Endodermal cell (in vitro differentiated cells): Measurements from ENCODE around the gene KCNJ1. TPM values are rescaled to one million over a fixed set of nuclear protein-coding genes. Genes with fewer than 3 reads are reported as not detected.

Experiments
- DNase-seq: peaks from one replicate; pipeline ENCODE4 v3.0.0-alpha.2; 2017
- H3K27ac ChIP-seq: 2 replicates; pipeline ENCODE4 v1.5.1; 2013; ENCODE audit warnings: mild to moderate bottlenecking, low read depth, low read length, moderate library complexity
- H3K27me3 ChIP-seq: 2 replicates; pipeline ENCODE4 v1.6.1; 2013; ENCODE audit warnings: mild to moderate bottlenecking, low read length, moderate library complexity; ENCODE audit not compliant: insufficient read depth, control insufficient read depth, poor library complexity, severe bottlenecking
- H3K36me3 ChIP-seq: 2 replicates; pipeline ENCODE4 v1.7.0; 2013; ENCODE audit warnings: mild to moderate bottlenecking, low read length, moderate library complexity; ENCODE audit not compliant: control insufficient read depth, insufficient read depth
- H3K4me1 ChIP-seq: one replicate; pipeline ENCODE4 v1.7.0; 2013; ENCODE audit warnings: low read length; ENCODE audit not compliant: control insufficient read depth, insufficient read depth
- H3K4me3 ChIP-seq: 2 replicates; pipeline ENCODE4 v1.5.1; 2013; ENCODE audit warnings: mild to moderate bottlenecking, low read length, moderate library complexity
- H3K9ac ChIP-seq: 2 replicates; pipeline ENCODE4 v1.6.1; 2013; ENCODE audit warnings: mild to moderate bottlenecking, low read length, moderate library complexity; ENCODE audit not compliant: poor library complexity, severe bottlenecking; ENCODE audit errors: extremely low read depth
- H3K9me3 ChIP-seq: 2 replicates; pipeline ENCODE4 v1.6.1; 2013; ENCODE audit warnings: mild to moderate bottlenecking, low read length, moderate library complexity; ENCODE audit not compliant: control insufficient read depth
- H3K27ac Mint-ChIP-seq: 2 replicates; pipeline ENCODE4 v1.8.0; 2020; ENCODE audit warnings: mixed read lengths
- H3K27me3 Mint-ChIP-seq: 2 replicates; pipeline ENCODE4 v1.8.0; 2021; ENCODE audit warnings: mild to moderate bottlenecking, mixed read lengths; ENCODE audit not compliant: insufficient read depth
- H3K36me3 Mint-ChIP-seq: 2 replicates; pipeline ENCODE4 v1.8.0; 2020; ENCODE audit warnings: low read depth, mixed read lengths
- H3K4me1 Mint-ChIP-seq: 2 replicates; pipeline ENCODE4 v1.8.0; 2020; ENCODE audit warnings: mixed read lengths
- H3K4me3 Mint-ChIP-seq: 2 replicates; pipeline ENCODE4 v1.8.0; 2020; ENCODE audit warnings: mild to moderate bottlenecking, moderate library complexity, mixed read lengths
- H3K9me3 Mint-ChIP-seq: 2 replicates; pipeline ENCODE4 v1.8.0; 2020; ENCODE audit warnings: mild to moderate bottlenecking, mixed read lengths
- WGBS, 2 experiments: methylation state at CpG; one replicate each; pipeline versions ENCODE4 v1.1.5 to v1.1.7; 2013; ENCODE audit warnings: missing lambda C conversion rate in 2 of 2, mixed read lengths in 1 of 2; ENCODE audit not compliant: insufficient coverage in 1 of 2, insufficient read length in 1 of 2; 5-methylcytosine and 5-hydroxymethylcytosine counted together
- total RNA-seq, 2 donors: library from RNA; stranded (reverse); fragmentation: NEBNext Ultra II Directional in 1 of 2; extraction: Animal tissue kit (Norgen Biotek cat#: 25700) in 1 of 2; gene quantifications; 2 replicates in 1 of 2; 3 replicates in 1 of 2; pipeline ENCODE4 v1.2.1, GENCODE V29; 2021
- TF ChIP-seq, protein P1 (sequence below): fragments of 200-600 bp; sonication (generic); conservative IDR thresholded peaks from 2 replicates; pipeline ENCODE4 v1.5.0; 2021; ENCODE audit warnings: antibody characterized with exemption, mild to moderate bottlenecking

The KCNJ1 gene
- total RNA-seq, 2 donors from 2014 or later: not detected

DNA sequence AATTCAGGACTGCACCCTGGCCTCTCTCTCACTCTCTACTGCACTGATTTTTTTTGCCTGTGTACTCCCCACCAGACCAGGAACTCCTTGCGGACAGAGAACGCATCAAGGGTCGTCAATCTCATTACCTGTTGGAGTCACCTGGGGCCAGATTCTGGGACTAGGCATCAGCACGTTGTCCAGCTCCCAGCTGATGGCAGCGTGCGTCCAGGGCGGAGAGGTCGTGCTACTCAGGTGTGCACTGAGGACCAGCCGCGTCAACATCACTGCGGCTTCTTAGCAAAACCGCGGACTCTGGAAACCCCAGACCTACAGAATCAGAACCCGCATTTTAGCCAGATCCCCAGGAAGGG is 37.2 kb upstream of the KCNJ1 start:
- TF ChIP-seq, protein P1, sequence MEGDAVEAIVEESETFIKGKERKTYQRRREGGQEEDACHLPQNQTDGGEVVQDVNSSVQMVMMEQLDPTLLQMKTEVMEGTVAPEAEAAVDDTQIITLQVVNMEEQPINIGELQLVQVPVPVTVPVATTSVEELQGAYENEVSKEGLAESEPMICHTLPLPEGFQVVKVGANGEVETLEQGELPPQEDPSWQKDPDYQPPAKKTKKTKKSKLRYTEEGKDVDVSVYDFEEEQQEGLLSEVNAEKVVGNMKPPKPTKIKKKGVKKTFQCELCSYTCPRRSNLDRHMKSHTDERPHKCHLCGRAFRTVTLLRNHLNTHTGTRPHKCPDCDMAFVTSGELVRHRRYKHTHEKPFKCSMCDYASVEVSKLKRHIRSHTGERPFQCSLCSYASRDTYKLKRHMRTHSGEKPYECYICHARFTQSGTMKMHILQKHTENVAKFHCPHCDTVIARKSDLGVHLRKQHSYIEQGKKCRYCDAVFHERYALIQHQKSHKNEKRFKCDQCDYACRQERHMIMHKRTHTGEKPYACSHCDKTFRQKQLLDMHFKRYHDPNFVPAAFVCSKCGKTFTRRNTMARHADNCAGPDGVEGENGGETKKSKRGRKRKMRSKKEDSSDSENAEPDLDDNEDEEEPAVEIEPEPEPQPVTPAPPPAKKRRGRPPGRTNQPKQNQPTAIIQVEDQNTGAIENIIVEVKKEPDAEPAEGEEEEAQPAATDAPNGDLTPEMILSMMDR: no peak
- WGBS, 2 experiments: 35 to 37% methylated on average over 14 of the region's 14 CpGs
- no peaks in the 10 kb centered on the region for H3K9me3 ChIP-seq
- Mint-ChIP-seq H3K27ac (no peak overlapping the region), H3K9me3 (peaks cover 2% of the 10 kb centered on the region), H3K4me3 (peak overlapping the region; percentile 62), H3K36me3 (no peaks in the 10 kb centered on the region), H3K27me3 (peaks cover 69% of the 10 kb centered on the region), H3K4me1 (peaks cover 31% of the 10 kb centered on the region)
- peaks cover 13% of the 10 kb centered on the region for H3K4me1 ChIP-seq
- no peak overlapping the region for H3K27ac ChIP-seq
- peak; percentile 70 for DNase-seq
- no peak overlapping the region for H3K4me3 ChIP-seq
- H3K27me3 ChIP-seq: peaks cover 90% of the 10 kb centered on the region
- H3K9ac ChIP-seq: no peak overlapping the region
- H3K36me3 ChIP-seq: no peaks in the 10 kb centered on the region

DNA sequence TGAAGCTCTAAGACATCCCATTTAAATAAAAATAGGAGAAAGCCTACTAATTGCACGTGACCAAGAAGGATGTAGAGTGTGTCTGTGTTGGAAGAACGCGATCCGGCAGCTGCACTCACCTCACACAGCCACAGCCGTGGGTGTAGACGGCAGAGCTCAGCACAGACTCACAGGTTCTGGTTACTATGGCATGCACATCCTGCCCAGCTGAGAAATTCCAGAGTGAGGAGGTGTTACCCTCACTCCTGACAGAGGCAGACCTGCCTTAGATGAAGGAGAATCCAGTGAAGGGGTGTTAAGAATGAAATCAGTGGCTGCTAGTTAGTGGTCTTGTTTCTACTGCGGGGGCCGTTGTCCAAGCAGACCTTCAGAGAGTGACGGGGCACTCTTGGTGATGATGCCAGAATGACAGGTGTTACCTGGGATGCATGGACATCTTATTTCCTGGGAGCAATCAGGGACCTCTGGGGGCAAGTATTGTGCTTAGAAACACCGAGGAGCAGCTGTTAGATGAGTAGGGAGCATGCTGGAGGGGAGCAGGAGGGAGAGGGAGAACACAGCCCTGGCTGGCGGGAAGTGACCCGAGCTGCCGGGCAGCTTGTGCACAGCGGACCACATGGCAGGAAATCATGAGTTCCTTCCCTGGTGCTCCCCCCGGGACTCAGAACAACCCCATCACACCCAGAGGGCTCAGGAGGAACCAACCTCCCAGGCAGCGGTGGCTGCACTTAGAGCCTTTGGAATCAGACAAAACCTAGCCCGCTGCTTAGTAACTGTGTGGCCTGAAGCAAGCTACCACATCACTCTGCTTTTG is 36.4 kb upstream of the KCNJ1 start:
- Histone ChIP-seq H3K9me3 (no peaks in the 10 kb centered on the region), H3K27ac (no peak overlapping the region), H3K4me1 (peaks cover 13% of the 10 kb centered on the region), H3K36me3 (no peaks in the 10 kb centered on the region), H3K4me3 (no peak overlapping the region), H3K27me3 (peaks cover 95% of the 10 kb centered on the region), H3K9ac (no peak overlapping the region)
- H3K4me1 Mint-ChIP-seq: peaks cover 31% of the 10 kb centered on the region
- TF ChIP-seq, protein P1: no peak
- H3K27ac Mint-ChIP-seq: no peak overlapping the region
- H3K9me3 Mint-ChIP-seq: peaks cover 2% of the 10 kb centered on the region
- WGBS, 2 experiments: 13 to 17% methylated on average over 11 to 17 of the region's 17 CpGs
- no peaks in the 10 kb centered on the region for H3K36me3 Mint-ChIP-seq
- H3K27me3 Mint-ChIP-seq: peaks cover 65% of the 10 kb centered on the region
- H3K4me3 Mint-ChIP-seq: peak overlapping the region; percentile 62
- DNase-seq: peak; percentile 86

DNA sequence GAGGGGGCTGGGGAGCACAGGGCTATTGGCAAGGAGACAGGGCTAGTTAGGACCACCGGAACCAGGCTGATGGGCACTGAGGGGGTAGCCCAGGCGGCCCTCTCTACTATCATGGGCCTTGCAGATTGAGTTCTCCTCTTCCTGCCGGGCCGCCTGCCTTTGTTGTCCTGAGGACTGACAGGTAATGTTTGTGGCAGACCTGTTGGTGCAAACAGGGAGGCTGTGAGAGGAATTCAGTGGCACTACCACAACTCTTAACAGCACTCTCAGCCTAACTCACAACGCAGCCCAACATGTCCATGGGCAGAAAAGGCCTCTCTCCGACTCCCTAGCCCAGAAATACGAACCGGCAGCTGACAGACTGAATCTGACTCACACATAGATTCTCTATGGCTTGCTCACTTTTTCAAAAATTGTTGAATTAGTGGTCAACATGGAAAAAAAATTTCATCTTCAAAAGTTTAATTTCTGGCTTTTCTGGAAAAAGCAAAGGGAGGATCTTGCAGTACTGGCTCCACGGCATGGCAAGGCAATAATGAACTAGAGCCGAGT is 35.5 kb upstream of the KCNJ1 start:
- Histone ChIP-seq H3K4me3 (no peak overlapping the region), H3K27me3 (peaks cover 92% of the 10 kb centered on the region), H3K9ac (no peak overlapping the region), H3K4me1 (peaks cover 13% of the 10 kb centered on the region), H3K27ac (no peak overlapping the region), H3K36me3 (no peaks in the 10 kb centered on the region), H3K9me3 (no peaks in the 10 kb centered on the region)
- H3K36me3 Mint-ChIP-seq: no peaks in the 10 kb centered on the region
- 22 to 31% methylated on average over 3 to 10 of the region's 10 CpGs for WGBS, 2 experiments
- peaks cover 67% of the 10 kb centered on the region for H3K27me3 Mint-ChIP-seq
- TF ChIP-seq, protein P1: no peak
- peaks cover 2% of the 10 kb centered on the region for H3K9me3 Mint-ChIP-seq
- H3K4me3 Mint-ChIP-seq: no peak overlapping the region
- peaks cover 31% of the 10 kb centered on the region for H3K4me1 Mint-ChIP-seq
- DNase-seq: peak; percentile 68
- H3K27ac Mint-ChIP-seq: no peak overlapping the region
